Activated T-cell treated with anti-CD3 and anti-CD28 coated beads, Interleukin-2, amount 50 U/mL, for 4 hours (primary cell): ENCODE results near the gene WDR26. TPM values are rescaled to one million over a fixed set of nuclear protein-coding genes. Genes with fewer than 3 reads are reported as not detected.

ENCODE experiments used
- ATAC-seq, 2 donors: fragments of 200-7000 bp; cut with Tn5 transposase; one replicate each; pipeline ENCODE4 v1.10.0; 2021
- DNase-seq: peaks from one replicate; pipeline ENCODE4 v3.0.0-alpha.2; 2020
- H3K27me3 Mint-ChIP-seq: one replicate; pipeline ENCODE4 v1.8.0; 2021; ENCODE audit warnings: low read depth, mixed read lengths
- H3K36me3 Mint-ChIP-seq: one replicate; pipeline ENCODE4 v1.8.0; 2022; ENCODE audit warnings: mixed read lengths; ENCODE audit not compliant: insufficient read depth
- H3K4me1 Mint-ChIP-seq: one replicate; pipeline ENCODE4 v1.8.0; 2021; ENCODE audit warnings: low read depth, mixed read lengths
- H3K4me3 Mint-ChIP-seq: one replicate; pipeline ENCODE4 v1.8.0; 2021; ENCODE audit warnings: mild to moderate bottlenecking, moderate library complexity, mixed read lengths
- H3K9me3 Mint-ChIP-seq: one replicate; pipeline ENCODE4 v1.8.0; 2021; ENCODE audit warnings: mixed read lengths
- total RNA-seq, 3 donors: library from RNA; stranded (reverse); gene quantifications; one replicate each; pipeline ENCODE4 v1.2.1, GENCODE V29; 2021

Gene WDR26
- total RNA-seq, 3 donors from 2014 or later: 48.9 to 58.6 (median 53.6) TPM

GRCh38 chr1:224450159-224450558 is 15.6 kb upstream of the WDR26 start:
- ATAC-seq (no peak), DNase-seq (no peak)
- no peak overlapping the region for H3K4me3 Mint-ChIP-seq
- H3K36me3 Mint-ChIP-seq: peaks cover 11% of the 10 kb centered on the region
- peaks cover 10% of the 10 kb centered on the region for H3K4me1 Mint-ChIP-seq
- no peaks in the 10 kb centered on the region for H3K27me3 Mint-ChIP-seq
- no peaks in the 10 kb centered on the region for H3K9me3 Mint-ChIP-seq

- Mint-ChIP-seq H3K36me3 (peaks cover 11% of the 10 kb centered on the region), H3K9me3 (no peaks in the 10 kb centered on the region), H3K27me3 (no peaks in the 10 kb centered on the region), H3K4me1 (peaks cover 10% of the 10 kb centered on the region), H3K4me3 (no peak overlapping the region)
- no peak for ATAC-seq
- DNase-seq: no peak
Measured at GRCh38 chr1:224448453-224449017, 13.9 kb upstream of the WDR26 start.

- no peak overlapping the region for H3K4me3 Mint-ChIP-seq
- H3K27me3 Mint-ChIP-seq: no peaks in the 10 kb centered on the region
- ATAC-seq (no peak), DNase-seq (no peak)
- H3K9me3 Mint-ChIP-seq: no peaks in the 10 kb centered on the region
- peaks cover 10% of the 10 kb centered on the region for H3K4me1 Mint-ChIP-seq
- peaks cover 11% of the 10 kb centered on the region for H3K36me3 Mint-ChIP-seq
Measured at GRCh38 chr1:224447971-224448370, 13.4 kb upstream of the WDR26 start.

DNA sequence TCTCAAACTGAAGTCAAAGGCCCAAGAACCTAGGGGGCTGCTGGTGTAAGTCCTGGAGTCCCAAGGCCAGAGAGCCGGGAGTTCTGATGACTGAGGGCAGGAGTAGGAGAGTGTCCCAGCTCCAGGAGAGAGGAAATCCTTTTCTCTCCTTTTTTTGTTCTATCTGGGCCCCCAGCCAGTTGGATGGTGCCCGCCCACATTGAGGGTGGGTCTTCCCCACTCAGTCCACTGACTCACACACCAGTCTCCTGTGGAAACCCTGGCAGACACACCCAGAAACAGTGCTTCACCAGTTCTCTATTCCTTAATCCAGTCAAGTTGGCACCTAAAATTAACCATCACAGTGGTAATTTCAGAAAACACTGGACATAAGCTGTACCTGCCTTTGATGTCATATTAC is 12.7 kb upstream of the WDR26 start:
- H3K36me3 Mint-ChIP-seq: peaks cover 14% of the 10 kb centered on the region
- ATAC-seq (no peak), DNase-seq (no peak)
- H3K4me3 Mint-ChIP-seq: no peak overlapping the region
- no peaks in the 10 kb centered on the region for H3K27me3 Mint-ChIP-seq
- H3K4me1 Mint-ChIP-seq: peaks cover 10% of the 10 kb centered on the region
- no peaks in the 10 kb centered on the region for H3K9me3 Mint-ChIP-seq

DNA sequence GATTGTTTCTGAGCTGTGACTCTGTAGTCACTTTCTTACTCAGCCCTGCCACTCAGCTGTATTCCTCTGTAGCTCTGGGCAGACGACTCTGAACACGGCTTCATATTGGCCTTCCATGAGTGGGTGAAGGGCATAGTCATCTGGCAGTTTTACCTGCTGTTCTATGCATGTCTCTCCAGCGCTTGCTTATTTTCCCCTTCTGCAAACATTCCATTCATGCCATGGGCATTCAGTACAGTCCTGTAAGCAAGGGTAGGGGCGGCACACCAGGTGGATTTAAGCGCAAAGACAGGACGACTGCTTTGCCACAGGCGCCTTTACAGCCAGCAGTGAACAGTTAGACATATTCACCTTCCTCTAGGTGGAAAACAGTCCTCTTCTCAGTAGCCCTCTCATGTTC is 4.4 kb upstream of the WDR26 start:
- no peaks in the 10 kb centered on the region for H3K9me3 Mint-ChIP-seq

GRCh38 chr1:224435999-224436398 is 1.4 kb upstream of the WDR26 start:
- Mint-ChIP-seq H3K9me3 (no peaks in the 10 kb centered on the region), H3K36me3 (peaks cover 12% of the 10 kb centered on the region), H3K4me3 (peak overlapping the region; percentile 94), H3K4me1 (peaks cover 41% of the 10 kb centered on the region), H3K27me3 (no peaks in the 10 kb centered on the region)
- ATAC-seq (no peak), DNase-seq (no peak)

More for the DNA sequence above, 4.4 kb upstream of the WDR26 start:
- ATAC-seq (no peak), DNase-seq (no peak)
- no peak overlapping the region for H3K4me3 Mint-ChIP-seq
- peaks cover 22% of the 10 kb centered on the region for H3K4me1 Mint-ChIP-seq
- peaks cover 13% of the 10 kb centered on the region for H3K36me3 Mint-ChIP-seq
- H3K27me3 Mint-ChIP-seq: no peaks in the 10 kb centered on the region

DNA sequence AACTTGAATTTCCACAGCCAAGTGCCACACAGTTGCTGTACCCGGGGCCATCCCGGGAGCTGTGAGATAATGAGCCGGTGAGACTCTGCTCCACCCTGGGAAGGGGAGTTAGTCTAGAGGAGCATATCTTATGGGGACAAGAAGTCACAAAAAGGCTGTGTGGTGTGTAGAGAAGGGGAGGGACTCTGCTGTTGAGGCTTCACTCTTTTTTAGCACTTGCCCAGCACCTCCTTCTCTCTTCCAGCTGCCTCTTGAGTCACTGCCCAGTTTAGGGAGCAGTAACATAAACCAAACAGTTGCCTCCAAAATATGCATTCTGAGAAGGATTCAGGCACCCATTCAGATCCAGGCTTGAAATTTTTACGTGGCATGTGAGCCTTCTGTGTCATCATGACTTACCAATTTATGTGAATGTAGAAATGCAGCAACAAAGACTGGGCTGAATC is 744 bp upstream of the WDR26 start:
- peak; percentile 44 to 45 for ATAC-seq
- Mint-ChIP-seq H3K4me1 (peaks cover 47% of the 10 kb centered on the region), H3K9me3 (no peaks in the 10 kb centered on the region), H3K27me3 (no peaks in the 10 kb centered on the region), H3K4me3 (peak overlapping the region; percentile 94), H3K36me3 (peaks cover 17% of the 10 kb centered on the region)
- no peak for DNase-seq

GRCh38 chr1:224433701-224434672 is 610 bp downstream of the WDR26 start:
- peak; percentile 30 for DNase-seq
- no peaks in the 10 kb centered on the region for H3K27me3 Mint-ChIP-seq
- H3K4me3 Mint-ChIP-seq: peak overlapping the region; percentile 94
- peak; percentile 10 to 12 for ATAC-seq
- H3K4me1 Mint-ChIP-seq: peaks cover 55% of the 10 kb centered on the region
- H3K9me3 Mint-ChIP-seq: no peaks in the 10 kb centered on the region
- H3K36me3 Mint-ChIP-seq: peaks cover 15% of the 10 kb centered on the region

DNA sequence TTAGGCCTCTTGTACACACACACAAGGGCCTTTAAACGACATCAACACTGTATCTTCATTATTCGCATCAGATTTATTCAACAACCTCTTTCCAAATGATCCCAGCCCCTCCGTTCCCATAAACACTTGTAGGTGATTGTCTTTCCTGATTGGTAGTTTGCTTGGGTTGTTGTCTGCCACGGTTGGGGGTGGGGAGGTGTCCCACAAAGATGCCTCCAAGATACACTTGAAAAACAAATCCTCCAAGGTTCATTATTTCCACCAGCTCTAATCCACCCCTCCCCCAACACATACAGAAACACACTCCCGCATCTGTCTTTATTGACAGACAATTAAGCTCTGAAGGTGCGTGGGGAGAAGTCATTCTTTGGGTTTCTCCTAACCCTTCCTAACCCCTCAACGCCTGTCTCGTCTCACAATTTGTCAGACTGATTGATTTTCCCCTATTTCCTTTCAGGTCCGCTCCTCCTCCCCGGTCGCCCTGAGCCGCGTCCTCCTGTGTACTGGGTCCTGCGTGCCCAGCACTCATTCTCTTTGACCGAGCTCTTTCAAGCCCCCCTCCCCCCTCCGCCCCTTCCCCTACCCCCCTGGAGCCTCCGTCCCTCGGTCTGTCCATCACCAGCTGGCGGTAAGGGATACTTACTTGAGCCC is 1.4 kb downstream of the WDR26 start:
- peak in 1 of 2 donors; percentile 1 for ATAC-seq
- no peaks in the 10 kb centered on the region for H3K9me3 Mint-ChIP-seq

GRCh38 chr1:224432672-224433040 is 1.9 kb downstream of the WDR26 start:
- H3K4me3 Mint-ChIP-seq: peak overlapping the region; percentile 89
- H3K9me3 Mint-ChIP-seq: no peaks in the 10 kb centered on the region
- no peaks in the 10 kb centered on the region for H3K27me3 Mint-ChIP-seq
- no peak for DNase-seq
- no peak for ATAC-seq
- peaks cover 16% of the 10 kb centered on the region for H3K36me3 Mint-ChIP-seq
- H3K4me1 Mint-ChIP-seq: peaks cover 61% of the 10 kb centered on the region

More for the DNA sequence above, 1.4 kb downstream of the WDR26 start:
- Mint-ChIP-seq H3K4me1 (peaks cover 57% of the 10 kb centered on the region), H3K36me3 (peaks cover 13% of the 10 kb centered on the region), H3K4me3 (peak overlapping the region; percentile 89), H3K27me3 (no peaks in the 10 kb centered on the region)
- no peak for DNase-seq

DNA sequence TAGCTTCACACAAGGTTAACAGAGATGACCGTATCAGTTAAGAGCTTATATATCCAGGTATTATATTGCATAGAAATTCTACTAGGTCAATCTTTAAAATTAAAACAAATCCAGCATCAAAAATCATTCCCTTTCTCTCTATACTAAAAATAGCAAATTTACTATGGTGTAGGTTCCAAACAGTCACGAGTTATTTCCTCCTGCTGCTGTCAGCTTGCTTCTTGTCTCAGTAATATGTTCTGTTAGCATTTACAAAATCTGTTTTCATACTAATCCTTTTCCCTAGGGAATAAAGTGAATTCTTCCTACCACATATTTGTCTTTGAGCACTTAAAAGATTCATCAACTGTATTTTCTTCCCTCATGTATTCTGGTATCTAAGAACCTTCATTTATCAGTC is 2.5 kb downstream of the WDR26 start:
- Mint-ChIP-seq H3K4me1 (peaks cover 61% of the 10 kb centered on the region), H3K4me3 (peak overlapping the region; percentile 89), H3K36me3 (peaks cover 19% of the 10 kb centered on the region), H3K9me3 (no peaks in the 10 kb centered on the region), H3K27me3 (no peaks in the 10 kb centered on the region)
- no peak for DNase-seq
- ATAC-seq: no peak

GRCh38 chr1:224431726-224432125 is 2.9 kb downstream of the WDR26 start:
- H3K4me1 Mint-ChIP-seq: peaks cover 58% of the 10 kb centered on the region
- DNase-seq (no peak), ATAC-seq (no peak)
- no peaks in the 10 kb centered on the region for H3K9me3 Mint-ChIP-seq
- no peaks in the 10 kb centered on the region for H3K27me3 Mint-ChIP-seq
- H3K4me3 Mint-ChIP-seq: peak overlapping the region; percentile 89
- H3K36me3 Mint-ChIP-seq: peaks cover 19% of the 10 kb centered on the region

DNA sequence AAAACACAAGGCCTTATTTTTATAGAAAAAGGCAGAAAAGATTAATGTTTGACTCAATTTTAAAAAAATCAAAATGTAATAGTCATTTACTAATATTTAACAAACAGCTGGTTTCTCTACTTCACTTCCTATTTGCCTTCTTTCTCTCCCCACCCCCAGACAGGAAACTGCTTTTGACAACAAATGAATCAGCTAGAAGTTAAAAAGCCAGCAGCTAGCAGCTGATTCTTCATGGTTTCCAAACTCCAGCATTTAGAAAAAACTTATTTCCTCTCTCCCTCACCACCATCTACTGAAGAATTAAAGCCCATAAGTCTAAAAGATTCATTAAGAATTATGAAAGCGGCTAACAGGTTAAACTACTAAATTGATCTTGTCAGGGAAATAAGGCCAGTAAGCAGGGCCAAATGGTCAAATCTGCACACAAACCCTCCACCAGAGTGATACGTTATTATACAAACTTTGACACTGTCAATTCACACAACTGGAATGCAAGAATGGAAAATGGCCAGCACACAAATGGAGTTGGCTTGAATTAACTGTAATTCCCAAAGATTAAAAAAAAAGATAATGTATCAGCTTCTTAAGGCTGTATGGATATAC is 4.0 kb downstream of the WDR26 start:
- peak overlapping the region; percentile 66 for H3K4me3 Mint-ChIP-seq
- peaks cover 19% of the 10 kb centered on the region for H3K36me3 Mint-ChIP-seq
- H3K4me1 Mint-ChIP-seq: peaks cover 51% of the 10 kb centered on the region
- DNase-seq (no peak), ATAC-seq (no peak)
- no peaks in the 10 kb centered on the region for H3K9me3 Mint-ChIP-seq
- no peaks in the 10 kb centered on the region for H3K27me3 Mint-ChIP-seq
